Measurements from ENCODE around the gene AFG3L2. TPM values are rescaled to one million over a fixed set of nuclear protein-coding genes. Genes with fewer than 3 reads are reported as not detected.

Gene AFG3L2
- polyA plus RNA-seq, 4 donors = 66.5 to 76.6 (median 69.7) TPM

GRCh38 chr18:12283256-12283655 is 93.8 kb downstream of the AFG3L2 start:
- no peak for DNase-seq (ENCODE audit: low read depth in 4 of 4, low spot score in 3 of 4)

- no peak for DNase-seq (ENCODE audit: low read depth in 4 of 4, low spot score in 3 of 4)
These were observed 94.5 kb downstream of the AFG3L2 start for GRCh38 chr18:12282442-12283039.

GRCh38 chr18:12281861-12282260 is 95.2 kb downstream of the AFG3L2 start:
- DNase-seq (ENCODE audit: low read depth in 4 of 4, low spot score in 3 of 4) = no peak

GRCh38 chr18:12279781-12280531 is 97.1 kb downstream of the AFG3L2 start:
- DNase-seq (ENCODE audit: low read depth in 4 of 4, low spot score in 3 of 4) = no peak

Other genes with a start within 250 kb of the AFG3L2 start
- gene CIDEA, start 122.9 kb downstream of the AFG3L2 start, polyA plus RNA-seq (ENCODE audit: insufficient read length in 4 of 4) = under 1 TPM in 1 of 4 donors, not detected in 3; 0.06 TPM
- 10 to 100 TPM; 55.8 to 75.3 (median 59.5) TPM for gene TUBB6, start 69.0 kb downstream of the AFG3L2 start, polyA plus RNA-seq (ENCODE audit: insufficient read length in 4 of 4)
- 10 to 100 TPM in 1 of 4 donors, 1 to 10 TPM in 3; 6.8 to 11.2 (median 7.3) TPM for gene PRELID3A, start 30.7 kb upstream of the AFG3L2 start, polyA plus RNA-seq (ENCODE audit: insufficient read length in 4 of 4)

Data from right renal pelvis (tissue), 4 donors.